OCI-LY7 (cell line): ENCODE measurements around the gene TMPRSS4. TPM values are rescaled to one million over a fixed set of nuclear protein-coding genes. Genes with fewer than 3 reads are reported as not detected.

Source experiments
- BruUV-seq: library from RNA; stranded (reverse); fragments of 400-500 nt; replicated peaks from 2 replicates; lab custom pipeline; 2021; lab: Mats Ljungman, UMichigan
- CTCF ChIA-PET: fragments of 300-600 bp; sonication (Branson Sonifier 250); formaldehyde crosslinking; loops from one replicate; lab custom pipeline; 2022; ENCODE audit warnings: antibody characterized with exemption; ENCODE audit not compliant: unreplicated experiment; lab: Charles Lee
- POLR2A ChIA-PET: fragments of 300-600 bp; sonication (Branson Sonifier 250); formaldehyde crosslinking; loops from one replicate; lab custom pipeline; 2022; ENCODE audit warnings: antibody characterized with exemption; lab: Charles Lee
- DNase-seq: peaks from one replicate; pipeline ENCODE4 v3.0.0-alpha.2; 2015; ENCODE audit warnings: low spot score
- H2AFZ ChIP-seq: fragments of 200-600 bp; sonication (generic), shearing (Covaris generic); 2 replicates; pipeline ENCODE4 v1.6.1; 2014; ENCODE audit warnings: mild to moderate bottlenecking, antibody characterized with exemption, low read length, moderate library complexity
- H3K27ac ChIP-seq: fragments of 200-600 bp; sonication (generic); 2 replicates; pipeline ENCODE4 v1.5.1; 2014; ENCODE audit warnings: mixed run types, low read depth, mild to moderate bottlenecking, moderate library complexity, low read length, inconsistent platforms; ENCODE audit not compliant: poor library complexity, severe bottlenecking
- H3K36me3 ChIP-seq: fragments of 200-600 bp; sonication (generic); 2 replicates; pipeline ENCODE4 v1.6.1; 2014; ENCODE audit warnings: mild to moderate bottlenecking, antibody characterized with exemption, low read length, moderate library complexity, mixed read lengths; ENCODE audit not compliant: insufficient read depth
- H3K4me1 ChIP-seq: fragments of 200-600 bp; sonication (generic); 2 replicates; pipeline ENCODE4 v1.5.1; 2014; ENCODE audit warnings: mild to moderate bottlenecking, low read length; ENCODE audit not compliant: insufficient read depth, poor library complexity, severe bottlenecking
- H3K4me2 ChIP-seq: fragments of 200-600 bp; sonication (generic); 2 replicates; pipeline ENCODE4 v1.6.1; 2014; ENCODE audit warnings: mild to moderate bottlenecking, low read length
- H3K4me3 ChIP-seq: fragments of 200-600 bp; sonication (generic); 2 replicates; pipeline ENCODE4 v1.5.1; 2014; ENCODE audit warnings: mild to moderate bottlenecking, low read depth, low read length; ENCODE audit not compliant: poor library complexity, severe bottlenecking
- H3K79me2 ChIP-seq: fragments of 200-600 bp; sonication (generic); 2 replicates; pipeline ENCODE4 v1.6.1; 2016; ENCODE audit warnings: low read depth, mild to moderate bottlenecking, low read length, moderate library complexity, mixed read lengths; ENCODE audit not compliant: insufficient read depth
- H3K9me2 ChIP-seq: fragments of 200-600 bp; sonication (generic); 2 replicates; pipeline ENCODE4 v1.6.1; 2016; ENCODE audit warnings: mild to moderate bottlenecking, low read length, mixed read lengths; ENCODE audit not compliant: insufficient read depth
- H3K9me3 ChIP-seq: fragments of 200-600 bp; sonication (generic); 2 replicates; pipeline ENCODE4 v1.6.1; 2014; ENCODE audit warnings: mild to moderate bottlenecking, mixed run types, low read length, mixed read lengths
- H4K20me1 ChIP-seq: fragments of 200-600 bp; sonication (generic); 2 replicates; pipeline ENCODE4 v1.6.1; 2014; ENCODE audit warnings: mild to moderate bottlenecking, antibody characterized with exemption, low read length, moderate library complexity, mixed read lengths; ENCODE audit not compliant: insufficient read depth
- CTCF ChIP-seq: fragments of 200-600 bp; sonication (generic); conservative IDR thresholded peaks from 2 replicates; pipeline ENCODE4 v1.5.1; 2014; ENCODE audit warnings: mild to moderate bottlenecking, antibody characterized with exemption, low read length, moderate library complexity, mixed read lengths
- EZH2phosphoT487 ChIP-seq: fragments of 200-600 bp; sonication (generic); IDR thresholded peaks from 2 replicates; pipeline ENCODE4 v1.6.1; 2018; ENCODE audit warnings: low read depth, borderline replicate concordance, mild to moderate bottlenecking, mixed run types, antibody characterized with exemption, low read length, moderate library complexity, mixed read lengths
- intact Hi-C: fragments of 100-400 bp; cut with micrococcal nuclease; formaldehyde crosslinking; loops from one replicate; pipeline ENCODE4 v1.10.0; 2022; ENCODE audit not compliant: unreplicated experiment
- total RNA-seq, 2 experiments: library from RNA; depleted of rRNA in 1 of 2; stranded (reverse); fragments of >200 nt in 1 of 2; shearing (Covaris generic) in 1 of 2; gene quantifications; 2 replicates each; pipeline ENCODE4 v1.2.3, GENCODE V29; 2014 to 2022

Gene TMPRSS4
- total RNA-seq, 2 experiments from 2014 or later = 0.03 TPM; not detected in 1

GRCh38 chr11:118146554-118146953 is 69.7 kb downstream of the TMPRSS4 start:
- Histone ChIP-seq H3K4me3 (no peak overlapping the region), H3K79me2 (no peaks in the 10 kb centered on the region), H2AFZ (no peak overlapping the region), H4K20me1 (no peaks in the 10 kb centered on the region), H3K9me2 (no peaks in the 10 kb centered on the region), H3K27ac (no peak overlapping the region), H3K4me2 (no peak overlapping the region), H3K9me3 (no peaks in the 10 kb centered on the region), H3K4me1 (no peaks in the 10 kb centered on the region), H3K36me3 (no peaks in the 10 kb centered on the region)
- intact Hi-C loops = loop anchor here (5.0 kb wide), 1 partner anchor 471 kb away; no protein-coding TSS in a partner anchor
- POLR2A ChIA-PET = interaction anchor here (0.6 kb wide), 1 partner anchor 260 kb away, joined by 4 read pairs; no protein-coding TSS in a partner anchor
- TF ChIP-seq CTCF (no peak), EZH2phosphoT487 (no peak)
- CTCF ChIA-PET = no interaction called here
- BruUV-seq = no TSS peak
- DNase-seq = no peak

- POLR2A ChIA-PET = no interaction called here
- no TSS peak for BruUV-seq
- intact Hi-C loops = loop anchor here (5.0 kb wide), 1 partner anchor 470 kb away; no protein-coding TSS in a partner anchor
These were observed 70.6 kb downstream of the TMPRSS4 start for GRCh38 chr11:118147502-118147901.

More at GRCh38 chr11:118147502-118147901, 70.6 kb downstream of the TMPRSS4 start:
- Histone ChIP-seq H3K4me3 (no peak overlapping the region), H3K27ac (no peak overlapping the region), H3K79me2 (no peaks in the 10 kb centered on the region), H3K9me3 (no peaks in the 10 kb centered on the region), H3K36me3 (no peaks in the 10 kb centered on the region), H3K4me2 (no peak overlapping the region), H4K20me1 (no peaks in the 10 kb centered on the region), H3K9me2 (no peaks in the 10 kb centered on the region), H3K4me1 (no peaks in the 10 kb centered on the region), H2AFZ (no peak overlapping the region)
- DNase-seq = no peak
- CTCF ChIA-PET = no interaction called here
- no peak for TF ChIP-seq EZH2phosphoT487
- no peak for TF ChIP-seq CTCF
